Gastroesophageal sphincter (tissue), 4 donors: ENCODE measurements around the gene DNAJB7. TPM values are rescaled to one million over a fixed set of nuclear protein-coding genes. Genes with fewer than 3 reads are reported as not detected.

Source experiments
- ATAC-seq: fragments of 150-250 bp; one replicate; pipeline ENCODE4 v1.9.1; 2016; ENCODE audit warnings: mild to moderate bottlenecking, moderate library complexity
- H3K27ac ChIP-seq, 4 donors: fragments of 200-600 bp; sonication (generic) in 3 of 4; 1 replicate in 3 of 4; 2 replicates in 1 of 4; pipeline ENCODE4 v1.5.1; 2016 to 2019
- H3K27me3 ChIP-seq: fragments of 200-600 bp; sonication (generic); one replicate; pipeline ENCODE4 v1.5.1; 2019
- H3K36me3 ChIP-seq, 2 donors: fragments of 200-600 bp; sonication (generic); one replicate each; pipeline ENCODE4 v1.5.1; 2019; ENCODE audit warnings: control low read depth in 1 of 2
- H3K4me1 ChIP-seq, 3 donors: fragments of 200-600 bp; sonication (generic); 1 replicate in 2 of 3; 2 replicates in 1 of 3; pipeline ENCODE4 v1.5.1; 2016 to 2019; ENCODE audit warnings: control low read depth in 2 of 3
- H3K4me3 ChIP-seq, 2 donors: fragments of 200-600 bp; sonication (generic); one replicate each; pipeline ENCODE4 v1.5.1; 2019; ENCODE audit warnings: mild to moderate bottlenecking in 1 of 2, moderate library complexity in 1 of 2
- H3K9me3 ChIP-seq, 3 donors: fragments of 200-600 bp; sonication (generic); one replicate each; pipeline ENCODE4 v1.5.1; 2017 to 2019; ENCODE audit warnings: control low read depth in 2 of 3
- EP300 ChIP-seq: sonication (generic); formaldehyde crosslinking; IDR thresholded peaks from one replicate; pipeline ENCODE4 v1.6.1; 2017; ENCODE audit warnings: antibody characterized with exemption, mild to moderate bottlenecking
- POLR2A ChIP-seq, 2 donors: fragments of 450-650 bp; IDR thresholded peaks; one replicate each; pipeline ENCODE4 v1.6.1; 2017; ENCODE audit warnings: antibody characterized with exemption in 2 of 2, mild to moderate bottlenecking in 2 of 2, moderate library complexity in 1 of 2
- POLR2AphosphoS5 ChIP-seq: sonication (generic); formaldehyde crosslinking; IDR thresholded peaks from one replicate; pipeline ENCODE4 v1.6.1; 2017; ENCODE audit warnings: antibody characterized with exemption
- WGBS, 2 donors: methylation state at CpG; one replicate each; pipeline ENCODE4 v1.1.5; 2018; ENCODE audit warnings: low coverage in 1 of 2; 5-methylcytosine and 5-hydroxymethylcytosine counted together
- total RNA-seq, 4 donors: library from RNA; depleted of rRNA; stranded (reverse); fragments of >200 nt; gene quantifications; one replicate each; pipeline ENCODE4 v1.1.0, GENCODE V29; 2016
- TF ChIP-seq, protein P1 (sequence below), 4 experiments: fragments of 200-600 bp in 2 of 4; fragments of 450-650 bp in 2 of 4; sonication (generic) in 1 of 4; IDR thresholded peaks; one replicate each; pipeline ENCODE4 v1.5.1; 2017 to 2019; ENCODE audit warnings: antibody characterized with exemption in 4 of 4, mild to moderate bottlenecking in 2 of 4, moderate library complexity in 2 of 4

Gene DNAJB7
- total RNA-seq, 4 donors from 2014 or later, result not detected

DNA sequence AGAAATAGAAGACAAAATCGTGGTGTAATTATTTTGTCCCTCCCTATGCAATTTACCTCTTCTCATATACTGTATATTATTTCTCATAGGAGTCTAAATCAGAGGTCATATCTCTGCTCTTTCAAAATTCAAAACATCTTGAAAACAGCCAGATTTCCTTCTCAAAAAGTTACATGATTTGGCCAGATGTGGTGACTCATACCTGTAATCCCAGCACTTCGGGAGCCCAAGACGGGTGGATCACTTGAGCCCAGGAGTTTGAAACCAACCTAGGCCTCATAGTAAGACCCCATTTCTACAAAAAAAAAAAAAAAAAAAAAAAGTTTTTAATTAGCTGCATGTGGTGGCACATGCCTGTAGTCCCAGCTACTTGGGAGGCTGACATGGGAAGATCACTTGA lies 29.0 kb upstream of the DNAJB7 start:
- Histone ChIP-seq H3K36me3 (peaks cover 0 to 73% of the 10 kb centered on the region in 2 donors), H3K27me3 (no peaks in the 10 kb centered on the region), H3K4me1 (no peaks in the 10 kb centered on the region), H3K4me3 (no peak overlapping the region), H3K9me3 (no peaks in the 10 kb centered on the region), H3K27ac (no peak overlapping the region)
- ATAC-seq, result no peak
- TF ChIP-seq POLR2A (IDR thresholded peaks at IDR 0.05) (no peak), POLR2AphosphoS5 (no peak), EP300 (no peak)
- TF ChIP-seq, protein P1, sequence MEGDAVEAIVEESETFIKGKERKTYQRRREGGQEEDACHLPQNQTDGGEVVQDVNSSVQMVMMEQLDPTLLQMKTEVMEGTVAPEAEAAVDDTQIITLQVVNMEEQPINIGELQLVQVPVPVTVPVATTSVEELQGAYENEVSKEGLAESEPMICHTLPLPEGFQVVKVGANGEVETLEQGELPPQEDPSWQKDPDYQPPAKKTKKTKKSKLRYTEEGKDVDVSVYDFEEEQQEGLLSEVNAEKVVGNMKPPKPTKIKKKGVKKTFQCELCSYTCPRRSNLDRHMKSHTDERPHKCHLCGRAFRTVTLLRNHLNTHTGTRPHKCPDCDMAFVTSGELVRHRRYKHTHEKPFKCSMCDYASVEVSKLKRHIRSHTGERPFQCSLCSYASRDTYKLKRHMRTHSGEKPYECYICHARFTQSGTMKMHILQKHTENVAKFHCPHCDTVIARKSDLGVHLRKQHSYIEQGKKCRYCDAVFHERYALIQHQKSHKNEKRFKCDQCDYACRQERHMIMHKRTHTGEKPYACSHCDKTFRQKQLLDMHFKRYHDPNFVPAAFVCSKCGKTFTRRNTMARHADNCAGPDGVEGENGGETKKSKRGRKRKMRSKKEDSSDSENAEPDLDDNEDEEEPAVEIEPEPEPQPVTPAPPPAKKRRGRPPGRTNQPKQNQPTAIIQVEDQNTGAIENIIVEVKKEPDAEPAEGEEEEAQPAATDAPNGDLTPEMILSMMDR (IDR thresholded peaks at IDR 0.05), result no peak
- WGBS, 2 donors, result 83 to 94% methylated on average over 1 of the region's 3 CpGs

DNA sequence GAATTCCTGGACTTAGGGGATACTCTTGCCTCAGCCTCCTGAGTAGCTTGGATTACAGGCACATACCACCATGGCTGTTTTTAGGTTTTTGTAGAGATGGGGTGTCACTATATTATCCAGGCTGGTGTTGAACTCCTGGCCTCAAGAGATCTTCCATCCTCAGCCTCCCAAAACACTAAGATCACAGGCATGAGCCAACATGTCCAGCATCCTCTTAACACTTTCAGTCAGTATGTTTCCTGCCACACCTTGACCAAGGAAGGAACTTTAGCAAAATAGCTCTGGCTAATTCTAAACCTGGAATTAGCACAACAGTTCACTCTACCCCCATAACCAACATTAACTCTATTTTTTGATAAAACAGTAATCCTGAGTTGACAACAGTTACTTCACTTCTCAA lies 27.2 kb upstream of the DNAJB7 start:
- peaks cover 0 to 86% of the 10 kb centered on the region in 2 donors for H3K36me3 ChIP-seq
- H3K4me3 ChIP-seq, result no peak overlapping the region
- H3K27ac ChIP-seq, result no peak overlapping the region
- H3K9me3 ChIP-seq, result no peaks in the 10 kb centered on the region
- no peaks in the 10 kb centered on the region for H3K27me3 ChIP-seq
- TF ChIP-seq, protein P1 (IDR thresholded peaks at IDR 0.05), result no peak
- TF ChIP-seq EP300 (no peak), POLR2AphosphoS5 (no peak), POLR2A (IDR thresholded peaks at IDR 0.05) (no peak)
- no peaks in the 10 kb centered on the region for H3K4me1 ChIP-seq
- no peak for ATAC-seq

DNA sequence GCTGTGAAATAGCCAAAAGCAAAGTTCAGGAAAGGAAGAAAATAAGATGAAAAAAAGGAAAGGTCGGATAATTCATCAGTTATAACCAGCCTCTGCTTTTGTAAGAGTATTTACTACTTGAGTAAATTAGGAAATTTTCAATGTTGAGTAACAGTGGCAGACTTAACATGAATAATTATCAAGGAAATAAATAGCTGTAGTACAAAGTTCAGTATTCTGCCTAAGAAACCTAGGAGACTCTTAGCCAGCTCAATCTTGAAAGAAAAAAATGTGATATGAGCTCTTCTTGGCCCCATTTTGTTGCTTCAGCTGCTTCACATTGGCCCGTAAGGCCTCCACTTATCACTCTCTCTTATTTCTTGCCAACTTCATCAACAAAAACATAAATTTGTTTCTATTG lies 17.0 kb upstream of the DNAJB7 start:
- Histone ChIP-seq H3K4me3 (no peak overlapping the region), H3K36me3 (peaks cover 0 to 48% of the 10 kb centered on the region in 2 donors), H3K27me3 (no peaks in the 10 kb centered on the region), H3K27ac (no peak overlapping the region), H3K4me1 (no peaks in the 10 kb centered on the region), H3K9me3 (no peaks in the 10 kb centered on the region)
- ATAC-seq, result no peak
- TF ChIP-seq, protein P1 (IDR thresholded peaks at IDR 0.05), result no peak
- TF ChIP-seq POLR2A (IDR thresholded peaks at IDR 0.05), result no peak
- no peak for TF ChIP-seq POLR2AphosphoS5
- TF ChIP-seq EP300, result no peak
- WGBS, 2 donors, result 95 to 97% methylated on average over 1 to 2 of the region's 2 CpGs

DNA sequence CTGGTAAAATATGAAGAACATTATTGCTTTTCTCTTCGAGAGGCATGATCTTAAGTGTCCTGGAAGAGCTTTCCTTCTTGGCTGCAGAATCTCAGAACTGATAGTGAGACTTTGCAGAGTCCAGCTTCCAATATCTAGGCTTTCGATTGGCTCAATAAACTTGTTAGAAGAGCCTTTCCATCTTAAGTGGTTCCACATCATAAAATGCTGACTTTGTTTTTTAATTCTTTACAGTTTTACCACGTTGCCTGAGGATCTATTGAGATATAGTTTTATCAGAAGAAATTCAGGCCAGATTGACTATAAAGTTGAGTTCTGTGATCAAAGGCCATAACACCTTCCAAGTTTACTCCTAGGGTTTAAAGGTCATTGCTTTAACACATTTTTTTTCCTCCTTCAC lies 15.6 kb upstream of the DNAJB7 start:
- ATAC-seq, result no peak
- no peaks in the 10 kb centered on the region for H3K27me3 ChIP-seq
- 45 to 63% methylated on average over 3 of the region's 3 CpGs for WGBS, 2 donors
- no peaks in the 10 kb centered on the region for H3K4me1 ChIP-seq
- peaks cover 0 to 42% of the 10 kb centered on the region in 2 donors for H3K36me3 ChIP-seq
- TF ChIP-seq EP300 (no peak), POLR2A (IDR thresholded peaks at IDR 0.05) (no peak), POLR2AphosphoS5 (no peak)
- TF ChIP-seq, protein P1 (IDR thresholded peaks at IDR 0.05), result no peak
- no peak overlapping the region for H3K27ac ChIP-seq
- H3K4me3 ChIP-seq, result no peak overlapping the region
- H3K9me3 ChIP-seq, result no peaks in the 10 kb centered on the region

DNA sequence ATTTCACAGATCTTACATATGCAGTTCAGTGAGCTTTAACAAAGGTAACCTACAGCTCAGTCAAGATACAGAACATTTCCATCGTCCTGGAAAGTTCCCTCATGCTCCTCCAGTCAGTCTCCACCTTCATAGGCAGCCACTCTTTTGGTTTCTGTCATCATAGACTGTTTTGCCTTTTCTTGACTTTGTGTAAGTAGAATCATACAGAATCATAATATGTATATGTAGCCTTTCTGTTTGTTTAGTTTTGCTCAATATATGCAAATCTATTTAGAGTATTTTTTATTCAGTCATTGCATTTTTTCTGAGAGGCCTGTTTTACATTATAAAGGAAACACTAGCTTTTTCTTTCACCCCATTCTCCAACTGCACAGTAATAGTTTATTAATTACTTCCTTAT lies 15.0 kb upstream of the DNAJB7 start:
- Histone ChIP-seq H3K9me3 (no peaks in the 10 kb centered on the region), H3K36me3 (peaks cover 0 to 42% of the 10 kb centered on the region in 2 donors), H3K4me3 (no peak overlapping the region), H3K27ac (no peak overlapping the region), H3K27me3 (no peaks in the 10 kb centered on the region), H3K4me1 (no peaks in the 10 kb centered on the region)
- ATAC-seq, result no peak
- TF ChIP-seq POLR2A (IDR thresholded peaks at IDR 0.05), result no peak
- no peak for TF ChIP-seq POLR2AphosphoS5
- TF ChIP-seq, protein P1 (IDR thresholded peaks at IDR 0.05), result no peak
- TF ChIP-seq EP300, result no peak
- WGBS, 2 donors, result 47% methylated on average over 1 of the region's 1 CpG
